BJ (cell line): ENCODE measurements around the gene CCDC171. TPM values are rescaled to one million over a fixed set of nuclear protein-coding genes. Genes with fewer than 3 reads are reported as not detected.

Source experiments
- CTCF ChIA-PET: fragments of 350-600 bp; formaldehyde crosslinking; extraction: SDS; loops from one replicate; lab custom pipeline; 2021; ENCODE audit warnings: antibody characterized with exemption, inconsistent platforms; lab: Yijun Ruan, JAX
- POLR2A ChIA-PET: fragments of 300-600 bp; sonication (Branson Sonifier 250); formaldehyde crosslinking; extraction: SDS; loops from one replicate; lab custom pipeline; 2021; ENCODE audit warnings: antibody characterized with exemption; lab: Charles Lee
- DNase-seq: peaks from one replicate; pipeline ENCODE4 v3.0.0-alpha.2; 2011; ENCODE audit warnings: low read depth
- H3K27me3 ChIP-seq: 2 replicates; pipeline ENCODE4 v1.6.0; 2011; ENCODE audit warnings: low read length; ENCODE audit not compliant: control insufficient read depth, insufficient read depth
- H3K36me3 ChIP-seq: 2 replicates; pipeline ENCODE4 v1.5.1; 2011; ENCODE audit warnings: low read length; ENCODE audit not compliant: control insufficient read depth, insufficient read depth
- H3K4me3 ChIP-seq: 2 replicates; pipeline ENCODE4 v1.5.1; 2011; ENCODE audit warnings: low read depth, mild to moderate bottlenecking, control low read depth, low read length
- CTCF ChIP-seq: IDR thresholded peaks from 2 replicates; pipeline ENCODE4 v1.5.1; 2011; ENCODE audit warnings: low read depth, mild to moderate bottlenecking, control low read depth, inconsistent platforms, low read length, moderate library complexity; ENCODE audit not compliant: insufficient read depth
- polyA plus RNA-seq: library from polyadenylated mRNA; depleted of rRNA; stranded (reverse); fragments of >200 nt; gene quantifications from 2 replicates; pipeline ENCODE4 v1.2.3, GENCODE V29; 2011

The CCDC171 gene
- polyA plus RNA-seq, 1 experiment: 0.39 TPM

GRCh38 chr9:15975101-15975778 is 422.4 kb downstream of the CCDC171 start:
- POLR2A ChIA-PET: no interaction called here
- no peaks in the 10 kb centered on the region for H3K27me3 ChIP-seq

GRCh38 chr9:15977438-15977837 is 424.6 kb downstream of the CCDC171 start:
- CTCF ChIA-PET: interaction anchor here (1.8 kb wide), 1 partner anchor 41 kb away, joined by 4 read pairs; no protein-coding TSS in a partner anchor
- DNase-seq: no peak

More at GRCh38 chr9:15975101-15975778, 422.4 kb downstream of the CCDC171 start:
- no peak for DNase-seq
- TF ChIP-seq CTCF: no peak
- Histone ChIP-seq H3K36me3 (no peaks in the 10 kb centered on the region), H3K4me3 (no peak overlapping the region)
- CTCF ChIA-PET: no interaction called here

GRCh38 chr9:15982182-15982581 is 429.3 kb downstream of the CCDC171 start:
- CTCF ChIA-PET: no interaction called here

More at GRCh38 chr9:15977438-15977837, 424.6 kb downstream of the CCDC171 start:
- H3K4me3 ChIP-seq: no peak overlapping the region
- no peak for TF ChIP-seq CTCF
- no peaks in the 10 kb centered on the region for H3K27me3 ChIP-seq
- no peaks in the 10 kb centered on the region for H3K36me3 ChIP-seq
- POLR2A ChIA-PET: no interaction called here

GRCh38 chr9:15999422-16000339 is 446.8 kb downstream of the CCDC171 start:
- DNase-seq: peak; percentile 70
- Histone ChIP-seq H3K27me3 (no peaks in the 10 kb centered on the region), H3K36me3 (no peaks in the 10 kb centered on the region; the same call in 1 of the 2 replicates), H3K4me3 (no peak overlapping the region)
- CTCF ChIA-PET: interaction anchor here (0.8 kb wide), 1 partner anchor 101 kb away, joined by 3 read pairs; no protein-coding TSS in a partner anchor
- POLR2A ChIA-PET: no interaction called here
- TF ChIP-seq CTCF: no peak

More at GRCh38 chr9:15982182-15982581, 429.3 kb downstream of the CCDC171 start:
- Histone ChIP-seq H3K27me3 (no peaks in the 10 kb centered on the region), H3K4me3 (no peak overlapping the region), H3K36me3 (no peaks in the 10 kb centered on the region)
- DNase-seq: no peak
- POLR2A ChIA-PET: no interaction called here
- TF ChIP-seq CTCF: no peak

- H3K4me3 ChIP-seq: no peak overlapping the region
- ChIA-PET POLR2A (no interaction called here), CTCF (interaction anchor here (1.3 kb wide), 1 partner anchor 10 kb away, joined by 3 read pairs; no protein-coding TSS in a partner anchor)
- no peak for DNase-seq
- H3K36me3 ChIP-seq: no peaks in the 10 kb centered on the region; the same call in 1 of the 2 replicates
- no peak for TF ChIP-seq CTCF
- no peaks in the 10 kb centered on the region for H3K27me3 ChIP-seq
These were observed 448.0 kb downstream of the CCDC171 start for GRCh38 chr9:16000811-16001210.
